ENCODE measurements around the gene CIC. TPM values are rescaled to one million over a fixed set of nuclear protein-coding genes. Genes with fewer than 3 reads are reported as not detected.
A peak's percentile ranks its signal among the peaks of the same experiment; 100 is the strongest.

The CIC gene
- total RNA-seq (10 to 100 TPM; 36.4 to 42.7 (median 39.6) TPM), polyA plus RNA-seq (28.6 TPM)
- long read RNA-seq, donor 1, partial matches to known transcripts: 11 of 20 reads
- long read RNA-seq, donor 1, other reads (novel, unspliced or antisense): 6 of 20 reads
- long read RNA-seq, donor 2, partial matches to known transcripts: 3 of 8 reads
- long read RNA-seq, donor 2, other reads (novel, unspliced or antisense): 5 of 8 reads
- long read RNA-seq, donor 3, partial matches to known transcripts: 5 of 8 reads
- long read RNA-seq, donor 3, other reads (novel, unspliced or antisense): 2 of 8 reads
- long read RNA-seq, donor 4, partial matches to known transcripts: 1 of 9 reads
- long read RNA-seq, donor 4, other reads (novel, unspliced or antisense): 8 of 9 reads

GRCh38 chr19:42268704-42269477 lies at the start of gene CIC:
TSS of gene CIC (plus strand) at chr19:42269252. CDS start at chr19:42271784, 2,532 bp downstream.
- ATAC-seq (peak; percentile 93 to 94), DNase-seq (peak; percentile 99 to 100 (median 100))
- H3K4me3 ChIP-seq (ENCODE audit: low read length): peak within 1 kb of the TSS; percentile 71
- H3K27me3 ChIP-seq (ENCODE audit: control insufficient read depth, insufficient read depth): no peaks in the 10 kb centered on the region
- H3K4me1 ChIP-seq (ENCODE audit: control insufficient read depth, insufficient read depth, low read length): peaks cover 6% of the 10 kb centered on the region
- peak within 1 kb of the TSS; percentile 94 for H3K27ac ChIP-seq (ENCODE audit: low read length)
- H3K9me3 ChIP-seq (ENCODE audit: control insufficient read depth, low read length): no peaks in the 10 kb centered on the region
- WGBS: under 1% methylated on average over 52 of the region's 52 CpGs
- intact Hi-C loops (cut with DNase I): no loop called here

- ATAC-seq (peak; percentile 94 to 95), DNase-seq (peak; percentile 98 to 99 (median 99))
- WGBS: under 1% methylated on average over 53 of the region's 53 CpGs
- Histone ChIP-seq H3K9me3 (ENCODE audit: control insufficient read depth, low read length) (no peaks in the 10 kb centered on the region), H3K27ac (ENCODE audit: low read length) (peak within 1 kb of the TSS; percentile 70), H3K27me3 (ENCODE audit: control insufficient read depth, insufficient read depth) (no peaks in the 10 kb centered on the region), H3K4me1 (ENCODE audit: control insufficient read depth, insufficient read depth, low read length) (peaks cover 11% of the 10 kb centered on the region), H3K4me3 (ENCODE audit: low read length) (peak within 1 kb of the TSS; percentile 48)
- intact Hi-C loops (cut with DNase I): no loop called here
Observed at GRCh38 chr19:42219812-42220750, 49.0 kb upstream of the CIC start, which contains the start of gene ZNF526. TSS of gene ZNF526 (plus strand) at chr19:42220312. CDS start at chr19:42224404, 4,092 bp downstream.

- no peaks in the 10 kb centered on the region for H3K27me3 ChIP-seq (ENCODE audit: control insufficient read depth, insufficient read depth)
- intact Hi-C loops (cut with DNase I): no loop called here
- H3K9me3 ChIP-seq (ENCODE audit: control insufficient read depth, low read length): no peaks in the 10 kb centered on the region
- no peak overlapping the region for H3K27ac ChIP-seq (ENCODE audit: low read length)
- WGBS: 1% methylated on average over 6 of the region's 6 CpGs
- ATAC-seq: no peak
- DNase-seq: no peak
- H3K4me3 ChIP-seq (ENCODE audit: low read length): peak overlapping the region; percentile 48
- peaks cover 10% of the 10 kb centered on the region for H3K4me1 ChIP-seq (ENCODE audit: control insufficient read depth, insufficient read depth, low read length)
Observed at GRCh38 chr19:42220751-42221097, 48.3 kb upstream of the CIC start.

- DNase-seq (no peak), ATAC-seq (no peak)
- Histone ChIP-seq H3K27me3 (ENCODE audit: control insufficient read depth, insufficient read depth) (no peaks in the 10 kb centered on the region), H3K4me3 (ENCODE audit: low read length) (no peak overlapping the region), H3K9me3 (ENCODE audit: control insufficient read depth, low read length) (no peaks in the 10 kb centered on the region), H3K4me1 (ENCODE audit: control insufficient read depth, insufficient read depth, low read length) (peaks cover 2% of the 10 kb centered on the region), H3K27ac (ENCODE audit: low read length) (no peak overlapping the region)
- 95% methylated on average over 37 of the region's 37 CpGs for WGBS
- intact Hi-C loops (cut with DNase I): no loop called here
Observed at GRCh38 chr19:42224940-42225717, 43.9 kb upstream of the CIC start.

GRCh38 chr19:42225718-42226292 lies 43.2 kb upstream of the CIC start:
- no peak overlapping the region for H3K27ac ChIP-seq (ENCODE audit: low read length)
- WGBS: 95% methylated on average over 33 of the region's 33 CpGs
- DNase-seq (no peak), ATAC-seq (no peak)
- intact Hi-C loops (cut with DNase I): no loop called here
- H3K4me3 ChIP-seq (ENCODE audit: low read length): no peak overlapping the region
- no peaks in the 10 kb centered on the region for H3K4me1 ChIP-seq (ENCODE audit: control insufficient read depth, insufficient read depth, low read length)
- H3K9me3 ChIP-seq (ENCODE audit: control insufficient read depth, low read length): no peaks in the 10 kb centered on the region
- no peaks in the 10 kb centered on the region for H3K27me3 ChIP-seq (ENCODE audit: control insufficient read depth, insufficient read depth)

GRCh38 chr19:42226886-42227285 lies 42.2 kb upstream of the CIC start:
- H3K27ac ChIP-seq (ENCODE audit: low read length): no peak overlapping the region
- 89% methylated on average over 1 of the region's 1 CpG for whole genome bisulfite sequencing
- intact Hi-C loops (cut with DNase I): no loop called here
- H3K9me3 ChIP-seq (ENCODE audit: control insufficient read depth, low read length): no peaks in the 10 kb centered on the region
- ATAC-seq: no peak
- no peak for DNase-seq
- H3K4me1 ChIP-seq (ENCODE audit: control insufficient read depth, insufficient read depth, low read length): no peaks in the 10 kb centered on the region
- H3K27me3 ChIP-seq (ENCODE audit: control insufficient read depth, insufficient read depth): no peaks in the 10 kb centered on the region
- H3K4me3 ChIP-seq (ENCODE audit: low read length): no peak overlapping the region

- intact Hi-C loops (cut with DNase I): no loop called here
Observed at GRCh38 chr19:42228641-42229040, 40.4 kb upstream of the CIC start.

GRCh38 chr19:42229301-42229854 lies 39.7 kb upstream of the CIC start:
- Histone ChIP-seq H3K4me3 (ENCODE audit: low read length) (no peak overlapping the region), H3K4me1 (ENCODE audit: control insufficient read depth, insufficient read depth, low read length) (no peaks in the 10 kb centered on the region), H3K27ac (ENCODE audit: low read length) (no peak overlapping the region), H3K9me3 (ENCODE audit: control insufficient read depth, low read length) (no peaks in the 10 kb centered on the region), H3K27me3 (ENCODE audit: control insufficient read depth, insufficient read depth) (no peaks in the 10 kb centered on the region)
- 56% methylated on average over 4 of the region's 4 CpGs for WGBS
- ATAC-seq: no peak
- DNase-seq: no peak
- intact Hi-C loops (cut with DNase I): no loop called here

More at GRCh38 chr19:42228641-42229040, 40.4 kb upstream of the CIC start:
- ATAC-seq: no peak
- no peak overlapping the region for H3K4me3 ChIP-seq (ENCODE audit: low read length)
- no peaks in the 10 kb centered on the region for H3K27me3 ChIP-seq (ENCODE audit: control insufficient read depth, insufficient read depth)
- H3K9me3 ChIP-seq (ENCODE audit: control insufficient read depth, low read length): no peaks in the 10 kb centered on the region
- no peak overlapping the region for H3K27ac ChIP-seq (ENCODE audit: low read length)
- 72% methylated on average over 4 of the region's 4 CpGs for WGBS
- no peaks in the 10 kb centered on the region for H3K4me1 ChIP-seq (ENCODE audit: control insufficient read depth, insufficient read depth, low read length)
- no peak for DNase-seq

- intact Hi-C loops (cut with DNase I): no loop called here
- ATAC-seq (peak in 1 of 2 donors; percentile 18), DNase-seq (no peak)
- 48% methylated on average over 8 of the region's 8 CpGs for WGBS
- no peak overlapping the region for H3K4me3 ChIP-seq (ENCODE audit: low read length)
- no peaks in the 10 kb centered on the region for H3K4me1 ChIP-seq (ENCODE audit: control insufficient read depth, insufficient read depth, low read length)
- no peaks in the 10 kb centered on the region for H3K27me3 ChIP-seq (ENCODE audit: control insufficient read depth, insufficient read depth)
- H3K27ac ChIP-seq (ENCODE audit: low read length): no peak overlapping the region
- H3K9me3 ChIP-seq (ENCODE audit: control insufficient read depth, low read length): no peaks in the 10 kb centered on the region
Observed at GRCh38 chr19:42229855-42230351, 39.1 kb upstream of the CIC start.
